ENCODE data around the gene CCDC3. TPM values are rescaled to one million over a fixed set of nuclear protein-coding genes. Genes with fewer than 3 reads are reported as not detected.
"Not testable (repeated sequence)": the region's sequence is repeated elsewhere in the genome, so short reads cannot be mapped to it uniquely, and the experiment has no call there.

The CCDC3 gene
- total RNA-seq = 0.07 and 0.09 TPM in 2 replicates

GRCh38 chr10:13001041-13001886 lies at the start of gene CCDC3:
TSS of gene CCDC3 (minus strand) at chr10:13001713. CDS start at chr10:13001570, 143 bp downstream.
- Mint-ChIP-seq H3K27ac (no peak within 1 kb of the TSS), H3K36me3 (ENCODE audit: low read depth) (no peaks in the 10 kb centered on the region), H3K9me3 (no peaks in the 10 kb centered on the region), H3K27me3 (peaks cover 47% of the 10 kb centered on the region), H3K4me1 (peaks cover 3% of the 10 kb centered on the region), H3K4me3 (peak within 1 kb of the TSS; percentile 58)
- intact Hi-C loops (cut with micrococcal nuclease) = no loop called here
- no peak for DNase-seq

GRCh38 chr10:13051126-13051694 lies 49.7 kb upstream of the CCDC3 start:
- H3K9me3 Mint-ChIP-seq = no peaks in the 10 kb centered on the region

GRCh38 chr10:13049774-13050420 lies 48.4 kb upstream of the CCDC3 start:
- DNase-seq = no peak
- Mint-ChIP-seq H3K36me3 (ENCODE audit: low read depth) (no peaks in the 10 kb centered on the region), H3K4me1 (no peaks in the 10 kb centered on the region), H3K9me3 (no peaks in the 10 kb centered on the region), H3K27me3 (peaks cover 9% of the 10 kb centered on the region), H3K27ac (no peak overlapping the region), H3K4me3 (no peak overlapping the region)
- intact Hi-C loops (cut with micrococcal nuclease) = no loop called here

More at GRCh38 chr10:13051126-13051694, 49.7 kb upstream of the CCDC3 start:
- Mint-ChIP-seq H3K4me3 (no peak overlapping the region), H3K36me3 (ENCODE audit: low read depth) (no peaks in the 10 kb centered on the region), H3K4me1 (no peaks in the 10 kb centered on the region), H3K27ac (no peak overlapping the region), H3K27me3 (peaks cover 9% of the 10 kb centered on the region)
- no peak for DNase-seq
- intact Hi-C loops (cut with micrococcal nuclease) = no loop called here

GRCh38 chr10:13048762-13049161 lies 47.2 kb upstream of the CCDC3 start:
- intact Hi-C loops (cut with micrococcal nuclease) = no loop called here
- H3K36me3 Mint-ChIP-seq (ENCODE audit: low read depth) = no peaks in the 10 kb centered on the region
- H3K4me1 Mint-ChIP-seq = no peaks in the 10 kb centered on the region
- H3K4me3 Mint-ChIP-seq = no peak overlapping the region
- DNase-seq = no peak
- peaks cover 6% of the 10 kb centered on the region for H3K27me3 Mint-ChIP-seq
- H3K27ac Mint-ChIP-seq = no peak overlapping the region
- H3K9me3 Mint-ChIP-seq = no peaks in the 10 kb centered on the region

GRCh38 chr10:13047529-13048206 lies 46.2 kb upstream of the CCDC3 start:
- Mint-ChIP-seq H3K36me3 (ENCODE audit: low read depth) (no peaks in the 10 kb centered on the region), H3K27ac (no peak overlapping the region), H3K27me3 (peaks cover 6% of the 10 kb centered on the region), H3K4me3 (no peak overlapping the region), H3K9me3 (no peaks in the 10 kb centered on the region), H3K4me1 (no peaks in the 10 kb centered on the region)
- intact Hi-C loops (cut with micrococcal nuclease) = no loop called here
- DNase-seq = no peak

- no peak overlapping the region for H3K4me3 Mint-ChIP-seq
- no peak overlapping the region for H3K27ac Mint-ChIP-seq
- no peaks in the 10 kb centered on the region for H3K36me3 Mint-ChIP-seq (ENCODE audit: low read depth)
- no peaks in the 10 kb centered on the region for H3K4me1 Mint-ChIP-seq
- no peak for DNase-seq
- peaks cover 6% of the 10 kb centered on the region for H3K27me3 Mint-ChIP-seq
- H3K9me3 Mint-ChIP-seq = no peaks in the 10 kb centered on the region
- intact Hi-C loops (cut with micrococcal nuclease) = no loop called here
These were observed 45.5 kb upstream of the CCDC3 start for GRCh38 chr10:13046851-13047528.

- no peaks in the 10 kb centered on the region for H3K9me3 Mint-ChIP-seq
- H3K27me3 Mint-ChIP-seq = no peaks in the 10 kb centered on the region
- no peaks in the 10 kb centered on the region for H3K4me1 Mint-ChIP-seq
- intact Hi-C loops (cut with micrococcal nuclease) = no loop called here
- H3K36me3 Mint-ChIP-seq (ENCODE audit: low read depth) = no peaks in the 10 kb centered on the region
- no peak for DNase-seq
- H3K27ac Mint-ChIP-seq = no peak overlapping the region
- no peak overlapping the region for H3K4me3 Mint-ChIP-seq
These were observed 42.0 kb upstream of the CCDC3 start for GRCh38 chr10:13043520-13043919.

- H3K36me3 Mint-ChIP-seq (ENCODE audit: low read depth) = no peaks in the 10 kb centered on the region
- DNase-seq = no peak
- H3K27me3 Mint-ChIP-seq = no peaks in the 10 kb centered on the region
- intact Hi-C loops (cut with micrococcal nuclease) = no loop called here
- H3K27ac Mint-ChIP-seq = no peak overlapping the region
- H3K4me3 Mint-ChIP-seq = no peak overlapping the region
- H3K9me3 Mint-ChIP-seq = no peaks in the 10 kb centered on the region
- no peaks in the 10 kb centered on the region for H3K4me1 Mint-ChIP-seq
These were observed 38.2 kb upstream of the CCDC3 start for GRCh38 chr10:13039761-13040160.

GRCh38 chr10:13038391-13038790 lies 36.9 kb upstream of the CCDC3 start:
- DNase-seq = no peak
- H3K27me3 Mint-ChIP-seq = no peaks in the 10 kb centered on the region
- no peaks in the 10 kb centered on the region for H3K36me3 Mint-ChIP-seq (ENCODE audit: low read depth)
- H3K9me3 Mint-ChIP-seq = no peaks in the 10 kb centered on the region
- no peaks in the 10 kb centered on the region for H3K4me1 Mint-ChIP-seq
- H3K4me3 Mint-ChIP-seq = no peak overlapping the region
- intact Hi-C loops (cut with micrococcal nuclease) = no loop called here
- H3K27ac Mint-ChIP-seq = no peak overlapping the region

GRCh38 chr10:13037832-13038231 lies 36.3 kb upstream of the CCDC3 start:
- Mint-ChIP-seq H3K27me3 (no peaks in the 10 kb centered on the region), H3K9me3 (no peaks in the 10 kb centered on the region), H3K4me3 (no peak overlapping the region), H3K4me1 (no peaks in the 10 kb centered on the region), H3K36me3 (ENCODE audit: low read depth) (no peaks in the 10 kb centered on the region), H3K27ac (no peak overlapping the region)
- no peak for DNase-seq
- intact Hi-C loops (cut with micrococcal nuclease) = no loop called here

- Mint-ChIP-seq H3K9me3 (no peaks in the 10 kb centered on the region), H3K4me1 (no peaks in the 10 kb centered on the region), H3K27ac (no peak overlapping the region), H3K4me3 (no peak overlapping the region), H3K27me3 (no peaks in the 10 kb centered on the region), H3K36me3 (ENCODE audit: low read depth) (no peaks in the 10 kb centered on the region)
- DNase-seq = no peak
- intact Hi-C loops (cut with micrococcal nuclease) = no loop called here
These were observed 35.3 kb upstream of the CCDC3 start for GRCh38 chr10:13036841-13037240.

GRCh38 chr10:13035731-13036130 lies 34.2 kb upstream of the CCDC3 start:
- H3K9me3 Mint-ChIP-seq; H3K27me3 Mint-ChIP-seq; DNase-seq; H3K4me3 Mint-ChIP-seq; H3K27ac Mint-ChIP-seq; intact Hi-C loops (cut with micrococcal nuclease); H3K4me1 Mint-ChIP-seq; H3K36me3 Mint-ChIP-seq (ENCODE audit: low read depth): not testable (repeated sequence)

GRCh38 chr10:13026873-13027272 lies 25.4 kb upstream of the CCDC3 start:
- Mint-ChIP-seq H3K4me1 (no peaks in the 10 kb centered on the region), H3K36me3 (ENCODE audit: low read depth) (no peaks in the 10 kb centered on the region), H3K27me3 (peaks cover 8% of the 10 kb centered on the region), H3K4me3 (no peak overlapping the region), H3K27ac (no peak overlapping the region), H3K9me3 (peaks cover 14% of the 10 kb centered on the region)
- DNase-seq = no peak
- intact Hi-C loops (cut with micrococcal nuclease) = no loop called here
